HUDEP-2 (cell line): ENCODE results near the gene MYO5A.

Experiments used
- DNase-seq, 76 experiments: peaks; one replicate each; lab custom pipeline; 2025; ENCODE audit not compliant: unreplicated experiment in 76 of 76; lab: John Stamatoyannopoulos, UW

Gene MYO5A

DNA sequence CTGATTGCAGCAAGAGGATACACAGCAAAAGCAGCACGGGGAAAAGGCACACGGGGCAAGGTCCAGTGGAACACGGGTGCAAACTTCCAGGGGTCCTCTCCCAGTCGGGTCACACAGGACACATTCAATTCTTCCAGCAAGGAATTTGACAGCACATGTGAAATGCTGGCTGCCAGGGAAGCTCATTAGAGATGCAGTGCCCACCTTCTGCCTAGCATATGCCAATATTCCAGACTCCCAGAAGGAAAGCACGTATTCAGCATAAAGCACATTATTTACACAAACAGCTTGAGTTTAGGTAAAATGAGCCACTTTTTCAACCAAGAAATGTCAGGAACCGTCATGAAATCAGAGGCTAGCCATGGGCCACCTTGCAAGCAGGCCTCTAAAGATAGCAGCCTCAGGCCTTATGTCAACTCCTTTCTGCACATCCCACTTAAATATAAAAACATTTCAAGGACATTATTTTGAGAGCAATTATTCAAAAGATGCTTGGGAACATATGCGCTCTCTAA, 252.4 kb downstream of the MYO5A start:
- no peak for DNase-seq

DNA sequence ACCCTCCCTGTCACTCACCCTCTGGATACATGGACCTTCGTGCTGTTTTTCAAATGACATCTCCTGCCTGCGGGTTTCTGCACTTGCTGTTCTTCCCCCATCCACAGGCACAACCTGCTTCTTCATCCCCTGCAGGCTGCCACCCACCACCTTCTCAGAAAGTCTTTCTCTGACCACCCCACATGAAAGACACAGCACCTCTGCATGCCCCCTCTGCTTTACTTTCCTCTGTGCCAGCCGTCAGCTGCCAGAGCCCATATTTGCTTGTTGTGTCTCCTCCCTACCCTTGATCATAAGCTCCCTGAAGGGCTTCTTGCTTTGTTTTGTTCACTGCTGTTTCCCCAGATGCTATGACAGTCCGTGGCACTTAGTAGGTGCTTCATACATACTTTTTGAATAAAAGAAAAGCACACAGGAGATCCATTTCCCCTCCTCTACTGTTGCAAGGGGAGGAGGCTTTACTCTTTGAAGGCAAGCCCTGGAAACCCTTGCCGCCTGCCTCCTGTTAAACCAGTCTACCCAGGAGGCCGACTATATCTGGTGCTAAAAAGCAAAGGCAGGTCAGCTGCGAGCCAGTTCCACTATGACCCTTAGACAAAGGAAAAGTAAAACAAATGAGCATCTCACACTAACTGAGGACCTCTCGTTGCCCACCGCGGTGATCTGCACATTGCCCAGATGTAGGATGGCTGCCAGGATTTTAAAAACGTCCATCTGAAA, 265.0 kb downstream of the MYO5A start:
- no peak for DNase-seq

DNA sequence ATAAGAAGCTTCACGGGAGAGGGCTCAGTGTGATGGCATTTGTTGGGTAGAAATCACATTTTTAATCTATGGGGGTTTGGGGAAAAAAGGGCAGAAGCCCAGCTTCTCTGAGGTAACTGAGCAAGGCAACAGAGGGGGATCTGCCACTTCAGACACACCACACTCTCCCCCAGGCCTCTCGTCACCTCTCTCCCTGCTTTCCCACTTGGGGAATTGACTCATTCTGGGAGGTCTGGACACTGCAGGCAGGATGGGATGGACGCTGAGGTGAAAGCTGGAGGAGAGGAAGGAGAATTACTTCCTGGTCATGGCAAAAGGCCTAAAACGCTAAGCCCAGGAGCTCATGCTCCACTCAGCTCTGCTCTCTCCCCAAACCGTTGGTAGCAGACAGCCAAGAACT, 266.3 kb downstream of the MYO5A start:
- no peak for DNase-seq

DNA sequence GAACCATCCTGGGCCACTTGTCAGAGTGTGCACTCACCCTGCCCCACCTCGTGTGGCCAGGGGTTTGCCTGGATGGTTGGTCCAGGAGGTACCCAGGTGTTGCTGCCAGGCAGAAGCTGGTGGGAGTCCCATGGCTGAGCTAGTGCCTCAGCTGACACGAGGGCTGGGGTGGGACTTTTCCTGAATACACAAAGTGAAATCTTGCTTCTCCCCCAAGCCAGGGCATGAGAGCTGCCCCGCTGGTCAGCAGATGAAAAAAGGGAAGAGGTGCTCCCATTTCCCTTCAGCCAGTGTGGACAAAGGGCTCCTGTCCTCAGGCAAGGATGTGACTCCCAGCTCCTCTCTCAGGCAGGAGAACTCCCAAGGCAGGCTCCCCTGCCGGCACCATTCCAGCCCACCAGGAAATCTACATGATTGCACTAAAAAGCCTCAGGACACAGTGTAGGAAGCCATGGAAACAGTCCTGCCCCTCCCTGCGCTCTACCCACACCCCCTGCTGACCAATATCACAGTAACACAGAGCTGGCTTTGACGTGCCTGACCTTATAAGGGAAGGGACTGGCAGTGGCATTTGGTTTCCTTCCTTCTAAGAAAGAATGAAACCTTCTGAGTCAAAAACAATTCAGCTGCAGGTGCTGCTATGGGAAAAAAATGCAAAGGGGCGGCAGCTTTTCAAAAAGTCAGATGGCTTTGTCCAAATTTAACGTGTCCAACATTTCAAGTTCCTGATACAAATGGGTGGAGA, 267.0 kb downstream of the MYO5A start:
- DNase-seq: peak in 8 of 76 experiments; percentile 1 to 23 (median 12)

DNA sequence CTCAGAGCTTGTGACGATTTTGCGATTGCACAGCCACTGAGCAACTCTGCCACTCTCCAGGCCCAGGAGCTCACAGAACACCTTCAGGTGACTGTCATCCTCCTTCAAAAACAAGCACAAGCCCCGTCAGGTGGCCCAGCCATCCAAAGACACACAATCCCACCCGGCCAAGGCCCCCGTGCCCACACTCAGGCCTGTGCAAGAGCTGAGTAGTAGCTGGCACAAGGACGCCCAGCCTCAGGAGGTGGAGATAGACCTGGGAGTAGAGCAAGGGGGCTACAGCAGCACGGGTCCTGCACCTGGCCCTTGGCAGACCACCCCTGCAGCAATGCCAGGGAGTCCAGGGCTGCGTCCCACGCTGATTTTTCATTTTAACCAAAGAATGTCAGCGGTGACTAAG, 267.7 kb downstream of the MYO5A start:
- DNase-seq: no peak

DNA sequence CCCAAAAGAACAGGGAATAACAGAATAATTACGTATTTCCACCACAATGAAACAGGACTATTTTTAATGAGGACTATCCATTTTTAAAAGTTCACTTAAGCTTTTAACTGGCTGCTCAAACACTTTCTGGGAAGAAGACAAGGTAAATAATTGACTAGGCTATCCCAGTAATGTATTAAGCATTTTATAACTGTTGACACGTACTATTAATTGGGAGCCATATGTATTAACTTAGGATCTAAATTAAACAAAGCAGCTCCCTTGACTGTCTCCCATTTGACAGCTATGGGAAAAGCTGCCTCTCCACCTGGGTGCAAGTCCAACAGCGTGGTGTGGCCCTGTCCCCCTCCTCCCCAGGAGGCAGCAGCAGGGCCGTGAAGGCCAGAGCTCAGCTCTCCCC, 269.2 kb downstream of the MYO5A start:
- DNase-seq: no peak

DNA sequence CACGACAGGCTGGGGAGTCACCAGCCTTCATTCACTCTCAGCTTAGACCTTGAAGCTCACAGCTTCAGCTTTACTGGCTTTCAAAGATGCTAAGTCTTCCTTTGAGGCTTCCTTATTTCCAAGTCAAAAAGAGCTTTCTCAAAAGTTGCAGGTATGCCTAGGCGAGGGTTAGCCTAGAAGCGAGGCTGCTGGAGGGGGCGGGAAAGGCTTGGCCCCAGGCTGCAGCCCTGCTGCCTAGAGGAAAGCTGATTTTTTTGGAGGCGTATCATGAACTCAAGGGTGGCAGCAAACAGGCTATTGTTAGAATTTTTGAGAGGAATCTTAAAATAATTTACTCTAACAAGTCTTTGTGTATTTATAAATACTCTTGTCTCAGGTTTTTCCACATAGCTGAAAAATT, 270.2 kb downstream of the MYO5A start:
- no peak for DNase-seq

DNA sequence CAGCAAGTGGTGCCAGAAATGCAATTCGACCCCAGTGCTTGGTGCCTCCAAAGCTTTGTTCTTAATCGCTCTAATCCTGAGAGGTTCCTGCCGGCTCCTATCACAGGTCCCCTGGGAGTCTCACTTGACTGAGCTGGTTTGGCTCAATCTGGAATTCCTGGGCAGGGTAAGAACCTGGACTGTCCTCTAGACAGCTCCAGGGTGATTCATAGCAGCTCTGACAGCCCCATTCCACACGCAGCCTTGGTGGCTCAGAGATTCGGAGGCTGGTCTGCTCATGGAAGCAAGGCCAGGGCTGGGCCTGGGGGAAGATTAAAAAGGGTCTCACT, 271.0 kb downstream of the MYO5A start:
- no peak for DNase-seq
